8988T (cell line): ENCODE results near the gene LCN2.

Experiments
- DNase-seq: peaks from one replicate; pipeline ENCODE4 v3.0.0; 2011

LCN2 gene

DNA sequence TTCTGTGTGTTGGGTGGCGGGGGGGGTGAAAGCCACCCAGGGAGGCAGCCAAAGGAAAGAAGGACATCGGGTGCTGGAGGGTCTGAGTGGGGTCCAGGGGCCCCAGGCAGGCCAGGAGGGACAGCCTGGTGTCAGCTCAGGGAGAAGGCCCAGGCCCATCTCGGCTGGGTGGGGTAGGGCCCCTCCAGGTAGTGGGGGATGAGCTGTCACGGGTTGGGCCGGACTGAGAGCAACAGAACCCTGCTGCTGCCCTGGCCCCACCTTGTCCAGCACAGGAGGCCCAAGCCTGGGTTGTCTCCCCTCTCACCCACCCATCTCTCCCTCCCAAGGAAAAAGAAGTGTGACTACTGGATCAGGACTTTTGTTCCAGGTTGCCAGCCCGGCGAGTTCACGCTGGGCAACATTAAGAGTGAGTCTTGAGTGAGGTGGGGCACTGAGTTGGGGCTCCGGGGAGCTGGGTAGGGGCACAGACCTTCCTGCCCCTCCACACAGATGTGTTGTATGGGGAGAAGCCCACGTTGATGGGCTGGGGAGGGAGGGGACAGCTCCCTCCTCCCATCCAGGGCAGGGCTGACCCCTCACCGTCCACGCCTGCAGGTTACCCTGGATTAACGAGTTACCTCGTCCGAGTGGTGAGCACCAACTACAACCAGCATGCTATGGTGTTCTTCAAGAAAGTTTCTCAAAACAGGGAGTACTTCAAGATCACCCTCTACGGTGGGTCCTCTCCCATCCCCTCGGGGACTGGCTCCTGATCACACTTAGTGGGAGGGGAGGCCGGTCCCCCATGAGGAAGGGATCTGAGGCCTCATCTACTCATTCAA, 2.3 kb downstream of the LCN2 start:
- no peak for DNase-seq

DNA sequence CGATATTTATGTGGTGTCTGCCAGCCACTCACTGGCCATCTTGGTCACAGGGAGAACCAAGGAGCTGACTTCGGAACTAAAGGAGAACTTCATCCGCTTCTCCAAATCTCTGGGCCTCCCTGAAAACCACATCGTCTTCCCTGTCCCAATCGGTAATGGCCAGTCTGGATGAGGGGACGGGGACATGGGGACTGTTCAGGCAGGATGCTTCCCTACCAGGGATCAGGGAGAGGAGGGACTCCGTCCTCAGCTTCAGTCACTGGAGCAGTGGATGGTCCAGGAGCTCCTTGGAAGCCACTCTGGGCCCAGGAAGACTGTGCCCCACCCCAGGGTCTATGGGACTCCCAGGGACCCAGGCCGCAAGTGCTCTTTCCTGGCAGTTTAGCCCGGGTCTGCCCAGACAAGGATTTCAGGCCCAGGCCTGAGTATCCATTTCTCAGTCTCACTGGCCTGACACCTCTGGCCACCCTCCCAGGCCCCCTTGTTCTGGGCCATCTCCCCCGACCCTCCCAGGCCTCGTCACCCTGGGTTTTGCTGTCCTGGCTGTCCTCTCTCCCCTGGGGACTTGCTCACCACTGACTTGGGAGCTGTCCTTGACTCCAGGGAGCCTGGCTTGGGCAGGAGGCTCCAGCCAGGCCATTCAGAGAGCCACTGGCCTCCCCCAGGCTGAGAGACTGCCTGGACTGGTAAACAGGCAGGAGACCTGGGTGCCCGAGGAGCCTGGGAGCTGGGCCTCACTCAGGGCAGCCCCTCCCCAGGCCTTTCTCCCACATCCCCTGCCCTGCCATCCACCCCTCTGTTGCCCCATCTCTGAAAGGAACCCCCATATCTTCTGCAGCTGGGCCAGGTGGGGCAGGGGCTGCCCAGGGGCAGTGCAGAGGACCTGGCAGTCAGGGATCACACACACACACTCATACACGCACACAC, 3.1 kb downstream of the LCN2 start:
- DNase-seq: no peak

DNA sequence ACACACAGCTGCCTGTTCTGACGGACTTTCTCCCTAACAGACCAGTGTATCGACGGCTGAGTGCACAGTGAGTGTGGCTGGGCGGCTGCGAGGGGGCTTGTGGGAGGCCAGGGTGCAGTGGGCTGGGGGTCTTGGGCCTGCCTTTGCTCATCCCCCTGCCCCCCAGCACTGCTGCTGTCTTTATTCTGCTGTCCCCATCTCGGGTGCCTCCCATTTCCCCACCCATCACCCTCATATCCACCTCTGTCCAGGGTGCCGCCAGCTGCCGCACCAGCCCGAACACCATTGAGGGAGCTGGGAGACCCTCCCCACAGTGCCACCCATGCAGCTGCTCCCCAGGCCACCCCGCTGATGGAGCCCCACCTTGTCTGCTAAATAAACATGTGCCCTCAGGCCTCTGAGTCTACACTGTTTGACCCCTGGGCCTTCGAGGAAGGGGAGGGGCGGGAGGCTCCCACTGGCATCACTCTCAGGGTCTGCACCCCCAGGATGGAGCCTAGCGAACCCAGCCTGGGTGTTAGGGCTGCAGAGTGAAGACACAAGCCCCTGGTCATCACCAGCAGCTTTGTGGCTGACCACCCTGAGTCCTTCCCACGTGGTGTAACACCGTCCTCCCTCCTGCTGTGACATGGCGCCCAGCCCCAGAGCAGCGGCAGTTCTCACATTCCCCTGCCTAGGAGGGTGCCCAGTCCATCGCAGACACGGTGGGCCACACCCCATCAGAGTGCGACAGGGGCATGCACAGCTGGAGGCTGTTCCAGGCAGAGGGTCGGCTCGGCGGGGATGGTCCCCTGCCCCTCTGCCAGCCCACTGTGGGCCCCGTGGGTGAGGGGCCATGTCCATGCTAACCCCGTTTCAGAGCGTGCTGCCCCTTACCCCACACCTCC, 4.0 kb downstream of the LCN2 start:
- no peak for DNase-seq

DNA sequence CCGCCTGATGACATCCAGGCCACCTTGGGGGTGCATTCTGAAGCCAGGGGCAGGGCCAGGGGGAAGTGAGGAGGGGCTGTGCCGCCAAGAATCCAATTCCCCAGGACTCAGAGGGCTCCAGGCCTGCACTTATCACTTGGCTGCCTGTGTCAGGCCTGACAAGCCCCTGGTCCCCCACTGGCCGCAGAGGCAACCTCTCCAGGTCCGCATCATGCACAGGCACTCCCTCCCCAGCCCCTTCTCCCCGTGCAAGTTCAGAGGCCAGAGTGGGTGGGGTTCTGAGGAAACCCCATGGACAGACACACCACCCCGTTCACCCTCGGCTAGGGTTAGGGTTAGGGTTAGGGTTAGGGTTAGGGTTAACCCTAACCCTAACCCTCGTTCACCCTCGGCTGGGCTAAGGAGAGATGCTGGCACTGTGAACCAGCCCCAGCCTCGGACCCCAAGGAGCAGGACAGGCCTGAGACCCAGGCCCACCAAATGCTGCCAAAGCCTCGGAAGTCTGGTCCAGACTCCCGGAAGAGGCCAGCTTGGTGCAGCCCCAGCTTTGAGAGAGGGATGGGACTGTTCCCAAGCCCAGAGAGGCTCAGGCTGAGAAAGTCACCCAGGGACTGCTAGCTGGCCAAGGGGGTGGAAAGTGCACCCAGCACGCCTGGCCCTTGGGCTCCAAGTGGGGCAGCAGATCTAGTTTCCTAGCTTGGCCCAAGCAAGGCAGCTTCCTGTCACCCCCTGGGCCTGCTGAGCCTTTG, 4.9 kb downstream of the LCN2 start:
- no peak for DNase-seq

DNA sequence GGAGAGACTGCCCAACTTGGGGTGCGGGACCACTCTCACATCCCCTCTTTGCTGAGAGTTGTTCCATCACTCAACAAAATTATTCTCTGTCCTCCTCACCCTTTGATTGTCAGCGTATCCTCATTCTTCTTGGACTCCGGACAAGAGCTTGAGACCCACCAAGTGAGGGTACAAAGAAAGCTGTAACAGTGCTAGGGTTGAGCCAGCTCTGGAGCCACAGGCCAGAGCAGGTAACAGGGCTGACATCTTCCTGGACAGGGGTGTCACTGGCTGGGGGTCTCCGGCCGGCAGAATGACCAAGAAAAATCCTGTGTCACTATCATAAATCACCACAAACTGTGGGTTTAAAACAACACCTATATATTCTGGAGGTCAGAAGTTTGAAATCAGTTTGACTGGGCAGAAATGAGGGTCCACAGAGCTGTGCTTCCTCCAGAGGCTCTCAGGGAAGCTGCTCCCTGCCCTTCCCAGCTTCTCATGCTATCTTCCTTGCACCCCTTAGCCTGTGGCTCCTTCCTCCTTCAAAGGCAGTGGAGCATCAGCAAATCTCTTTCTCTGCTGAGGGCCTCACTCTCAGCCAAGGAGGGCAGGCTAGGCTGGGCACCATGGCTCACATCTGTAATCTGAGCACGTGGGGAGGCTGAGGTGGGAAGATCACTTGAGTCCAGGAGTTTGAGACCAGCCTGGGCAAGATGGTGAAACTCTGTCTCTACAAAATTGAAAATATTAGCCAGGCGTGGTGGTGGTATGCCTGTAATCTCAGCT, 6.7 kb downstream of the LCN2 start:
- no peak for DNase-seq

DNA sequence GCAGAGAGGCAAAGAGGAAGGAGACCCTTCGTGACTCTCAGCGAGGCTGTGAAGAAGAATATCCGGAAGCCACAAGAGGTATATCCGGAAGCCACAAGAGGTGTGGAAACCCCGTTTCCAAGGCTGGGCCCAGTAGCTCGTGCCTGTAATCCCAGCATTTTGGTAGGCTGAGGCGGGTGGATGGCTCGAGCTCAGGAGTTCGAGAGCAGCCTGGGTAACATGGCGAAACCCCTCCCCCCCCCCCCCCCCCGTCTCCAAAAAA, 10.2 kb downstream of the LCN2 start:
- DNase-seq: no peak

DNA sequence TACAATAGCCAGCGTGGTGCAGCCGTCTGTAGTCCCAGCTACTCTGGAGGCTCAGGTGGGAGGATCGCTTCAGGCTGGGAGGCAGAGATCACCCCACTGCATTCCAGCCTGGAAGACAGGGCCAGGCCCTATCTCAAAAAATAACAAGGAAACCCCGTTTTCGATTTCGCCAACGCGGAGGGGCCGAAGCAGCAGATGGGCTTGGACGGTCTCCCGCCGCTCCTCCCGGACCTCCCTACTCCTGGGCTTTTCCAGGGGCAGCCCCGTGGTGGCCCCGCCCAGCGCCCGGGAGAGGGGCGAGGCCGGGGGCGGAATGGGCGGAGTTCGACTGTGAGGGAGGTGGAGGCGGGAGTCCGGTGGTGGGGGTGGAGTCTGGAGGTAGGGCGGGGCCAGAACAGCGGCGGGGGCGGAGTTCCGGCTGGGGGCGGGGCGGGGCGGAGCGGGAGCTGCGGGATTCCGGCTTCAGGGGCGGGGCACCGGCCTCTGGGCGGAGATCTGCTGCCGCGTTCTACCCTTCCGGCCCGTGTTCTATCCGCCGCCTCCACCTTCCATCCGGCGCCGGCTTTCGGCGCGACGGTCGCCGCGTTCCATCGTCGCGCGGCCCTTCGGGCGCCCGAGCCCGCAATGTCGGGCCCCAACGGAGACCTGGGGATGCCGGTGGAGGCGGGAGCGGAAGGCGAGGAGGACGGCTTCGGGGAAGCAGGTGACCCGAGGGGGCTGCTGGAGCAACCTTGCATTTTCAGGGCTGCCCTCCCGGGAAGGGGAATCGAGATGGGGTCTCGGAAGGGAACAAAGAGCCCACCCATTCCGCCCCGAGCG, 10.7 kb downstream of the LCN2 start, which contains the start of gene BBLN:
Gene BBLN (plus strand): TSS at position 482 of the 819 bp plus-strand sequence. CDS start 143 bp downstream, at position 625.
- peak; percentile 99 for DNase-seq

DNA sequence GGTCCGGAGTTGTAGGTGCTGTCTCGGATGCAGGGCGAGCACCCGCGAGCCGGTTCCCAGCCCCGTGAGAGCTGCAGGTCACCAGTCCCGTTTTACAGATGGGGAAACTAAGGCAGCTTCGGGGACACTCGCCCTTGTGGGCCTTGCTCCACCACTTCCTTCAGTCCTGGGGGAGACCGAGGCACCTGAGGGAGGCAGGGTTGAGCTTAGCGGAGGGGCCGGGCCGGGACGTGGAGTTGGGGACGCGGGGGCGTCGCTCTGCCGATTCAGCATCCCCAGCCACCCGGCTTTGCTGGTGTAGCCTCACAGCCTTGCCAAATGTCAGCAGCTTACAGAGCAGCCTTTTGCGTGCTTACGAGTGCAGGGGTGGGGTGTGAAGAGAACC, 11.3 kb downstream of the LCN2 start:
- DNase-seq: no peak

DNA sequence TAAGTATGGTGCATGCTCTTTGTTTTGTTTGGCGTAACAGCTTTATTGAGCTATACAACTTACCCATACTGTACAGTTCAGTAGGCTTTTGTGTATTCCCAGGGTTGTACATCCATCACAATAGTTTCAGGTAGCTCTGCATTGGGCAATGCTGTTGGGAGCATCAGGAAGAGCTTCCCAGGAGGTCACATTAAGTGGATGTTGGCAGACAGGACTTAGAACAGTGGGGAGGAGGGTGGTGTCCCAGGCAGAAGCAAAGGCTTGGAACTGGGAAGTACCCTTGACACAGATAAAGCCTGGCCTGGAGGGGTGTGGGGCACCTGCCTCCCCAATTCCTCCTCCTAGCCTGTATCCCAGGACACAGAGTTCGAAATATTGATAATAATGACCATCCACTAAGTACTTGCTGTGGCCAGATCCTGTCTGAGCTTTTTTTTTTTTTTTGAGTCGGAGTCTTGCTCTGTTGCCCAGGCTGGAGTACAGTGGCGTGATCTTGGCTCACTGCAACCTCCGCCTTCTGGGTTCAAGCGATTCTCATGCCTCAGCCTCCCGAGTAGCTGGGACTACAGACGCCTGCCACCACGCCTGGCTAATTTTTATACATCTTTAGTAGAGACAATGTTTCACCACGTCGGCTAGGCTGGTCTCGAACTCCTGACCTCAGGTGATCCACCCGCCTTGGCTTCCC, 12.1 kb downstream of the LCN2 start:
- no peak for DNase-seq

DNA sequence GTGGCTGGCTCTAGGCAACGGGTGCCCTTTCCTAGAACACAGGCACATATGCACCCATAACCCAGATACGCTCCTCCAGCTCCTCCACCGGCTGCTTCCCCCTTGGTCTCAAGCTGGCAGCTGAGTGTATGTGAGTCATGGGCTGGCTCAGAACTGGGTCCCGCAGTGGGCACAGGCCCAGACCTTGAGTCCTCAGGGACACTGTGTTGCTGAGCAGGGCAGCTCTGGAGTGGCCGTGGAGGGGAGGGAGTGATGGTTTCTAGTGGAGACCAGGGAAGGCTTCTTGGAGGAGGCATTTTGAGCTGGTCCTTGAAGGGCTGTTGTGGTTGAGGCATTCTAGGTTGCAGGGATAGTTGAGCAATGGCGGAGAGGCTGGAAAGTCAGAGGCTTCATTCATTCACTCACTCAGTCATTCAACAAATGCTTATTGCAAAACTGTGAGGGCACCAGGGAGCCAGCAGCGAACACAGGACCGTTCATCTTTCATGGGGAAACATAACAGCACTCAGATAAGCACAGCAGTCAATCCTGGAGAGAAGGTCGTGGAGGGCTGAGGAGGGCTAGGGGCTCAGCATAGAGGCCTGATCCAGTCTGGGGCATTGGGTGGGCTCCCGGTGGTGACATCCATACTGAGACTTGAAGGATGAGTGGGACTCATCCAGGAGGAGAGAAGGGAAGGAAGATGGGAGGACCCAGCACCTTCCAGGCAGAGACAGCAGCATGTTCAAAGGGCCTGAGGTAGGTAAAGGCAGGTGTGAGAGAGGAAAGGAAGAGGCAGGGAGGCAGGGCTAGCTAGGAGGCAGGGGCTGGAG, 13.2 kb downstream of the LCN2 start:
- no peak for DNase-seq

DNA sequence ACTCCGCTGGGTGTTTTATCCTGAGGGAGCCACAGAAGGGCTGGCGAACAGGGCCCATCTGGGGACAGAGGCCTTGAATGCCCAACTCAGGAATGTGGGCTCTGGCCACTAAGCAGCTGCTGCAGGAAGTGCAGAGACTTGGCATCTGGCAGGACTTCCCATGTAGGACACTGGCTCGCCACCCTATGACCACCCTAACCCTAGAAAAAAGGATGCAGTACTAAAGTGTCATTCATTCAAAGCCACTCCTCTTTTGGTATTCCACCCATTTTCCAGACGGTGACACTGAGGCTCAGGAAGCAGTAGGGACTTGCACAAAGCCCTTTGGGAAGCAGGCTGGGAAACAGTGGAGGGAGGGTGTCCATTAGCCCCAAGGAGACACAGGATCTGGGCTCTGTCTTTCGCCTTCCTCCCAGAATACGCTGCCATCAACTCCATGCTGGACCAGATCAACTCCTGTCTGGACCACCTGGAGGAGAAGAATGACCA, 13.8 kb downstream of the LCN2 start:
- DNase-seq: no peak

DNA sequence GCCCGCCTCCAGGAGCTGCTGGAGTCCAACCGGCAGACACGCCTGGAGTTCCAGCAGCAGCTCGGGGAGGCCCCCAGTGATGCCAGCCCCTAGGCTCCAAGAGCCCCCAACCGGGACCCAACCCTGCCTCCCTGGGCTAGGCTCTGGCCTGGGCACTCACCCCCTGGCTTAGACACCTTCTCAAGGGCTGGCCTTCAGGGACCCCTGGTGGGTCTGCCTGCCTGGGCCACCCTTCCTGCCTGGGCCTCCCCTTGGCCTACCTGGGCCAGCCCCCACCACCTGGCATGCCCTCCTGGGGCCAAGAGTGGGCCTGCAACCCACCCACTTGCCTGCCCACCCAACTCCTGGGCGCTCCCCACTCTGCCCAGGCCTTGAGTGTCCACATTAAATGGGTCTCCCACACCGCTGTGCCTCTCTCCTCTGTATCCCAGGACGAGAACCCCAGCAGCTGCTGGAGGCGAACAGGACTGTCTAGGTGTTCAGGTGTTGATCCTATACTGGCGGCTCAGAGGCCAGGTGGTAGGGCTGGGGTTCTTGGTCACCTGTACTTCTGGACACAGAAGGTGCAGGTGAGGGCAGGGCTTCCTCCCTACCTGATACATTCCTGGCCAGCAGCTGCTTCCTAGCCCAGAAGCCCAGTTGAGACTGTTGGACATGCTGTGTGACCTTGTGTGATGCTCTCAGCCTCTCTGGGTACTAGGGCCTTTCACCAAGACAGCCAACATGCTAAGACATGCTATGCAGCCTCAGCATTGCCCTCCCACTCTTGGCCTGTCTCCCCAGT, 14.5 kb downstream of the LCN2 start:
- DNase-seq: no peak

DNA sequence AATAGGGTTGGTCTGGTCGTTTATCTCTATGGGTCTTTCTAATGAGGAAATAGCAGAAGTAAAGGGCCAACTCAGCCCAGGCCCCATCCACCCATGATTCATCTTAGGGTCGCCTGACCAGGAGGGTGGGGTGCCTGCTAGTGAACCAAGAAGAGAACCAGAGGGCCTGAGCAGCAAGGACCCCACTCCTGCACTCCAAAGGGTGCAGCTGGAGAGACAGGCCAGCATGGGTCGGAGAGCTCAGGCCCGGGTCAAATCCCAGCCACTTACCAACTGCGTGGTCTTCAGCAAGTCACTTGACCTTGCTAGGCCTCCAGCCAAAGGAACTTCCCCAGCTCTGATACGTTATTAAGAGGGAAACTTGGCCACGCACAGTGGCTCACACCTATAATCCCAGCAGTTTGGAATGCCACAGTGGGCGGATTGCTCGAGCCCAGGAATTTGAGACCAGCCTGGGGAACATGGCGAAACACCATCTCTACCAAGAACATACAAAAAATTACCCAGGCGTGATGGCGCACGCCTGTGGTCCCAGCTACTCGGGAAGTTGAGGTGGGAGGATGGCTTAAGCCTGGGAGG, 15.1 kb downstream of the LCN2 start:
- no peak for DNase-seq

DNA sequence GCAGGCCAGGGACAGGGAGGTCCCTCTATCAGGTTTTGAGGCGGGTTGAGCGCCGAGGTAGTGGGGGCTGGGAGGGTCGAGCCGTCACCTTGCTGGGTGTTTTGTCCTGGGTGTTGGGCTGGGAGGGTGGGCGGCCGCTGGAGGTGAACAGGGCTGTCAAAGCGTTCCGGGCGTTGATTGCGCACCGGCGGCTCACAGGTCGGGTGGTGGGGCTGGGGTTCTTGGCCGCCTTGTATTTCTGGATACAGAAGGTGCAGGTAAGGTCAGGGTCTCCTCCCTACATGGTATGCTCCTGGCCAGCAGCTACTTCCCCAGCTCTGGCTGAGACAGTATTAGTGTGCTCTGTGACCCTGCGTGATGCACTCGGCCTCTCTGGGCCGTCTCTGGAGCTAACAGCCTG, 16.9 kb downstream of the LCN2 start:
- no peak for DNase-seq

DNA sequence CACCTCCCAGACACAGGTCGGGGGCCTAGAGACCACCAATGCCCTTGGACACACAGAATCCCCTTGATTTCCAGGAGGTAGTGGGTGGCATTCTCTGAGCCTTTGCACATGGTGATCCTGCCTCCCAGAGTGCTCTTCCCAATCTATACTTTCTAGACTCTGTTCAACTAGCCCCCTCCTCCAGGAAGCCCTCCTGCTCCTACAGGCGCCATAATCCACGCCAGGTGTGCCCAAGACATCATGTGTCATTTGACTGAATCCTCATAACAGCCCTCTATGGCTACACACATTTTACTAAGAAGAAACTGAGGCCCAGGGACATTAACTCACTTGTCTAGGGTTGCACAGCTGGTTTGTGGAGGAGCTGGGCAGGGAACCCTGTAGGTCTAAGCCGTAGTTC, 18.0 kb downstream of the LCN2 start:
- DNase-seq: no peak

DNA sequence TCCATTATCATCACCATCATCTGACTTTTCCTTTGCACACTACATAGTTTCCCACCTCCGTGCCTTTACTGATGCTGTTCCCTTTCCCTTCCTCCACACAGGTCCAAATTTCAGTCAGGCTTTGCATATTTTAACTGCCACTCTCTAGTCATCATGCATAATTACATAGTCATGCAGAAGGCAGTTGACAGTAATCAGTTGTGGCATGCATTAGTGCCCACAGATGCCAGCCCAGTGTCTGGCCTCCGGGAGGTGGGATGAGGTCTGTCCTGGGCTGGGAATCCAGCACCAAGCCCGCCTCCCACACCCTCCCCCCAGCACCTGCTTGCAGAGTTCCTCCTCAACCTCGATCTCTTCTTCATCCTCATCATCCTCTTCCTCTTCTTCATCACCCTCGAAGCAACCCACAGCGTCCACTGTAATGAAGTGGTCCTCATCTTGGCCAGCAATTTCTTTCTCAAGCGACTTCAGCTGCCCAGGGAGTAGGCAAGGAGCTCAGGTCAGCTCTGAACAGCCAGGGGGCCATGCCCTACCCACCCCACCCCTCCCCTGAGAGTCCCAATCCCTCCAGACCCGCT, 19.6 kb downstream of the LCN2 start:
- DNase-seq: no peak

DNA sequence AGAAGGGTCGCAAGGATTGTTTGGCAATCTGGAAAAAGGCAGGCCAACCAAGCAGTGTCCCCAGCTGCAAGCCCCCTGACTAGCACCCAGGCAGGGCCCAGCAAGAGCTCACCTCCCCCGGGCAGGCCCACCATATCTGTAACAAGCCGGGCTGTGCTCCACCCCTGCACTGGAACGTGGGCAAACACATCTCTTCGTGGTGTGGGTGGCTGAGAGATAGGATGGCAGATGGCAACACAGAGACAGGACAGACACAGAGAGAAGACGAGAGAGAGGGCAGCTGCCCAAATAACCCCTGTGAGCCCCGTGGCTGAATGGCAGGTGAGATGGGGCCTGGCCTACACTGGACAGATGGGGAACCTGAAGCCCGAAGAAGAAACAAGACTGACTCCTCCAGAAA, 20.2 kb downstream of the LCN2 start:
- no peak for DNase-seq
